GM19395 (cell line): ENCODE results near the gene ZBTB46.

Experiments used
- ATAC-seq: cut with Tn5 transposase; IDR thresholded peaks from one replicate; pipeline ENCODE4 v1.9.1; 2021; ENCODE audit warnings: mild to moderate bottlenecking, moderate library complexity; ENCODE audit not compliant: unreplicated experiment

ZBTB46 gene

DNA sequence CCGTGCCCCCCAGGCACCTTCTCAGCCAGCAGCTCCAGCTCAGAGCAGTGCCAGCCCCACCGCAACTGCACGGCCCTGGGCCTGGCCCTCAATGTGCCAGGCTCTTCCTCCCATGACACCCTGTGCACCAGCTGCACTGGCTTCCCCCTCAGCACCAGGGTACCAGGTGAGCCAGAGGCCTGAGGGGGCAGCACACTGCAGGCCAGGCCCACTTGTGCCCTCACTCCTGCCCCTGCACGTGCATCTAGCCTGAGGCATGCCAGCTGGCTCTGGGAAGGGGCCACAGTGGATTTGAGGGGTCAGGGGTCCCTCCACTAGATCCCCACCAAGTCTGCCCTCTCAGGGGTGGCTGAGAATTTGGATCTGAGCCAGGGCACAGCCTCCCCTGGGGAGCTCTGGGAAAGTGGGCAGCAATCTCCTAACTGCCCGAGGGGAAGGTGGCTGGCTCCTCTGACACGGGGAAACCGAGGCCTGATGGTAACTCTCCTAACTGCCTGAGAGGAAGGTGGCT, 133.7 kb downstream of the ZBTB46 start:
- no peak for ATAC-seq

DNA sequence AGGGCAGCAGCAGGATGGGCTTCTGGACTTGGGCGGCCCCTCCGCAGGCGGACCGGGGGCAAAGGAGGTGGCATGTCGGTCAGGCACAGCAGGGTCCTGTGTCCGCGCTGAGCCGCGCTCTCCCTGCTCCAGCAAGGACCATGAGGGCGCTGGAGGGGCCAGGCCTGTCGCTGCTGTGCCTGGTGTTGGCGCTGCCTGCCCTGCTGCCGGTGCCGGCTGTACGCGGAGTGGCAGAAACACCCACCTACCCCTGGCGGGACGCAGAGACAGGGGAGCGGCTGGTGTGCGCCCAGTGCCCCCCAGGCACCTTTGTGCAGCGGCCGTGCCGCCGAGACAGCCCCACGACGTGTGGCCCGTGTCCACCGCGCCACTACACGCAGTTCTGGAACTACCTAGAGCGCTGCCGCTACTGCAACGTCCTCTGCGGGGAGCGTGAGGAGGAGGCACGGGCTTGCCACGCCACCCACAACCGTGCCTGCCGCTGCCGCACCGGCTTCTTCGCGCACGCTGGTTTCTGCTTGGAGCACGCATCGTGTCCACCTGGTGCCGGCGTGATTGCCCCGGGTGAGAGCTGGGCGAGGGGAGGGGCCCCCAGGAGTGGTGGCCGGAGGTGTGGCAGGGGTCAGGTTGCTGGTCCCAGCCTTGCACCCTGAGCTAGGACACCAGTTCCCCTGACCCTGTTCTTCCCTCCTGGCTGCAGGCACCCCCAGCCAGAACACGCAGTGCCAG, 134.3 kb downstream of the ZBTB46 start, which contains the start of gene TNFRSF6B:
TNFRSF6B (plus strand) TSS at position 25 of the 729 bp plus-strand sequence; CDS start at position 141, 116 bp downstream.
- no peak for ATAC-seq

DNA sequence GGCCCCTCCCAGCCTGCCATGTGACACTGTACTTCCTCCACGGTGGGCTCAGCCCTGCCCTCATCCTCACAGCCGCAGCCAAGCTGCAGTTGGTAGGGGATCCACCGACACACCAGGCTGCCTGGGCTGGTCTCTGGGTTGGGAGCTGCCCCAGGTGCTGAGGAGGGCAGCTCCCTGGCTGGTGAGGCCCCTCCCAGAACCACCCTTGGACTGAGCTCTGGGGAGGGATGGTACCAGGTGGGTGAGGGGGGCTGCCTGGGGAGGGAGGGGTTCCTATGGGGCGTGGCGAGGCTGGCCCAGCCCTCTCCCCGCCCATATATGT, 134.8 kb downstream of the ZBTB46 start:
- ATAC-seq = no peak

DNA sequence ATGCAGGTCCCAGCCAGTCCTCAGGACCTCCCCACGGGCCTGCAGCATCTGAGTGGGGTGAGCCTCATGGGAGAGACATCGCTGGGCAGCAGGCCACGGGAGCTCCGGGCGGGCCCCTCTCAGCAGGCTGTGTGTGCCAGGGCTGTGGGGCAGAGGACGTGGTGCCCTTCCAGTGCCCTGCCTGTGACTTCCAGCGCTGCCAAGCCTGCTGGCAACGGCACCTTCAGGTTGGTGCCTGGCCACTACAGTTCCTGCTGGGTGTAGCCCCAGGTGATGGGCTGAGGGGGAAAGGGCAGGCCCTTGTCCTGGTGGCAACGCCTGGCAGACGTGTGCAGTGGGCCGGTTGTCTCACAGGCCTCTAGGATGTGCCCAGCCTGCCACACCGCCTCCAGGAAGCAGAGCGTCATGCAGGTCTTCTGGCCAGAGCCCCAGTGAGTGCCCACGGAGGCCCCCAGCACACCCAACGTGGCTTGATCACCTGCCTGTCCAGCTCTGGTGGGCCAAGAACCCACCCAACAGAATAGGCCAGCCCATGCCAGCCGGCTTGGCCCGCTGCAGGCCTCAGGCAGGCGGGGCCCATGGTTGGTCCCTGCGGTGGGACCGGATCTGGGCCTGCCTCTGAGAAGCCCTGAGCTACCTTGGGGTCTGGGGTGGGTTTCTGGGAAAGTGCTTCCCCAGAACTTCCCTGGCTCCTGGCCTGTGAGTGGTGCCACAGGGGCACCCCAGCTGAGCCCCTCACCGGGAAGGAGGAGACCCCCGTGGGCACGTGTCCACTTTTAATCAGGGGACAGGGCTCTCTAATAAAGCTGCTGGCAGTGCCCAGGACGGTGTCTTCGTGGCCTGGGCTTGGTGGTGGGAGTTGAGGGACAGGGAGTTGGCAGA, 135.4 kb downstream of the ZBTB46 start:
- no peak for ATAC-seq

DNA sequence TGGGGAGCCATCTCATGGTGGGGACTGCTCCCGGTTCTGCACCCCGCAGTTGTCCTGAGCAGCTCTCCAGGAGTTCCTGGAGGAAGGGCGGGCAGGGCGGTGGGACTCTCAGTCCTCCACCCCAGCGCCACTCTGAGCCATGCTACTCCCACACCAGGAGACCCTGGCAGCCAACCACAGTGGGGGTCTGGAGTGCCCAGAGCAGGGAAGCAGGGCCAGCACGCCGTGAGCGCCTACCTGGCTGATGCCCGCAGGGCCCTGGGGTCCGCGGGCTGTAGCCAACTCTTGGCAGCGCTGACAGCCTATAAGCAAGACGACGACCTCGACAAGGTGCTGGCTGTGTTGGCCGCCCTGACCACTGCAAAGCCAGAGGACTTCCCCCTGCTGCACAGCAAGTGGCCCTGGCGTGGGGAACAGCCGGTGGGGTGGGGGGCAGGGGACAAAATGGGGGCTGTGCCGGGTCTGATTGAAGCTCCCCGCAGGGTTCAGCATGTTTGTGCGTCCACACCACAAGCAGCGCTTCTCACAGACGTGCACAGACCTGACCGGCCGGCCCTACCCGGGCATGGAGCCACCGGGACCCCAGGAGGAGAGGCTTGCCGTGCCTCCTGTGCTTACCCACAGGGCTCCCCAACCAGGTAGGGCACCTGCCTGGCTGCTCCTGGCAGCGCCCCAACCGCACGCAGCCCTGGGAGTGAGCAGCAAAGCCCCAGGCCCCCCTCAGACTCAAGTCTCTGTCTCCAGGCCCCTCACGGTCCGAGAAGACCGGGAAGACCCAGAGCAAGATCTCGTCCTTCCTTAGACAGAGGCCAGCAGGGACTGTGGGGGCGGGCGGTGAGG, 136.3 kb downstream of the ZBTB46 start:
- no peak for ATAC-seq

DNA sequence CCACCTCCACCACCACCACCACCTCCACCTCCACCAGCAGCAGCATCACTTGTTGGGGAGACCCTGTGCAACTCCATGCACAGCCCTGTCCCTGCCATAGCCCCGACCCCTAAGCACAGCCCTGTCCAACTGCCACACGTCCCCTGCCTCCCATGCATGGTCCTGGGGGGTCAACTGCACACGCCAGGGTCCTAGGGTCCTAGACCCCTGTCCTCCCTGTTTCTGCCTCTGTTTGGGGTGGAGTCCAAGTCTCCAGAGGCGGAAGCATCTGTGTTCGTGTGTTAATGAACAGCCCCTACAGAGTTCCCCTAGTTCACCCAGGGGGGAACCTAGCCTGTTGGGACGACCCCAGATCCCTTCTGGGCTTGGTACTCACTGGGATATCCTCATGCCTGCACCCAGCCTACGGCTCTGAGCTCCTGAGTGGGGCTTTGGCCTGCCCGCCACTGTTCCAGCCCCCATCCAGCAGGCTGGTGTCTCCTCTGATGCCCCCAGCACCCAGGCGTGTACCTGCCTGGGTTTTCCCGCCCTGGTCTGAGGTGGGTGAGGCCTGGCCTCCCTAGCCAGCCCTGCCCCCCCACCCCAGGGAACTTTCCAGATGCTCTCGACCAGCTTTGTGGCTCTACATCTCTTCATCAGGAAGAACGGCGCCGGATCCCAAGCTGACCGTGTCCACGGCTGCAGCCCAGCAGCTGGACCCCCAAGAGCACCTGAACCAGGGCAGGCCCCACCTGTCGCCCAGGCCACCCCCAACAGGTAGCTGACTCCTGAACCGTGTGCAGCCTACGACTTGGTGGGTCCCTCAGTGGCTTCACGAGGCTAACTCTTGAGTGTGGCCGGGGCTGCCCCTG, 137.1 kb downstream of the ZBTB46 start:
- ATAC-seq = no peak
